CD4-positive, alpha-beta T cell treated with Interleukin-17A for 1 hour (primary cell): Measurements from ENCODE around the gene PICALM.
A peak's percentile ranks its signal among the peaks of the same experiment; 100 is the strongest.

ENCODE experiments used
- DNase-seq: peaks from one replicate; pipeline ENCODE4 v3.0.0-alpha.2; 2020

Gene PICALM

GRCh38 chr11:86079421-86079820, 10.5 kb upstream of the PICALM start:
- DNase-seq, result no peak

DNA sequence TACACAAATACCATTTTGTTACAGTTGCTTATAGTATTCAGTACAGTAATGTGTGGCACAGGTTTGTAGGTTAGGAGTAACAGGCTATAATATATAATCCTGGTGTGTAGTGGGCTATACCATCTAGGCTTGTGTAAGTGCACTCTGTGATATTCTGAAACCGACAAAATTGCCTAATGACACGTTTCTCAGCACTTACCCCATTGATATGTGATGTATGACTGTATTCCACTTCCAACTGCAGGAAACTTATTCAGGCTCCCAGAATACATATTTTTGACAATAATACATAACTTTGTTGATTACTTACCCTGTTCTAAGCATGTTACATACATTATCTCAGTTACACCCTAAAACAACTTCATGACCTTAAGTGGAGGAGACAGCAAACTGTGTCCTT, 5.1 kb upstream of the PICALM start:
- DNase-seq, result no peak

DNA sequence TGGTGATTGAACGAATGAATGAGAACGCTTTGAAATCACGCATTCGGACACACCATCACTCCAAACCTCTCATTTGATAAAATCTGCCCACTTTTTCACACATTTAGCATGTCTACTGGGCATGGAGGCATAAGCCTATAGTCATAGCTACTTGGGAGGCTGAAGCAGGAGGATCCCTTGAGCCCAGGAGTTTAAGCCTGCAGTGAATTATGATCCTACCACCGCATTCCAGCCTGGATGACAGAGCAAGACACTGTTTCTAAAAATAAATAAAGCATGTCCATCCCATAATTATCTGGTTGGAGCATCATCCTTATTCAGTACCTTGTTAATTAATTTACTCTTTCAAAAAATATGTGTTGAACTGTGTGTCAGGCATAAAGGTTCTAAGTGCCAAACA, 3.3 kb upstream of the PICALM start:
- no peak for DNase-seq

GRCh38 chr11:86070142-86071056, 1.5 kb upstream of the PICALM start:
- DNase-seq, result no peak

DNA sequence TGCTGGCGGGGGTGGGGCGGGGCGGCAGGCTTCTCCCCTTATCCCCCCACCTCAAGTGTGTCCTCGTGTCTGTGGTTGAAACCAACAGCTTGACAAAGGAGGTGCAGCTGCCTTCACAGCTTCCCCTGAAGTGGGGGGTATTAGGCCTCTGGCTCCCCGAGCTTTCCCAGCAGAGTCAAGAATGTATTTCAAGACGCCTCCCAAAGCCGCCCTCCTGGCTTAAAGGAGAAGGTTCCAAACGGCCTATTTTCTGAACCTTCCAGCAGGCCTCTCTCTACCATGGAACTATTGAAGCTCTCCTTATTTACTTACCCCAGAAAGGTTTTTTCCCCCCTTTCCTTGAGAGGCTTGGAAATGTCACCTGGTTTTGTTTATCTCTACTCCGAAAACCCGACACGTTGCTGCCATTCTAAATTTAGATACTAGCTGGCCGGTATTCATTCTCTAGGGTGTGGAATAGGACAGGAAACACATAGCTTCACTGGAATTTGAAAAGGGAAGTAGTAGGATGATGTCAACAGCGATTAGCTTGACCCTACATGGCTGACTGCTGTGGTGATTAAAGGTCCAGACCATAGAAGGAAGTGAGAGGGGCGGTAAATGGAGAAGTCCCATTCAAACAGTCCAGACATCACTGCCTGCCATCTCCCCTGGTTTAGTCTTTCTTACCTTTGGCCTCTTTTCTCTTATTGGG, 671 bp upstream of the PICALM start:
- peak; percentile 43 for DNase-seq

- peak; percentile 40 for DNase-seq
These were observed 579 bp downstream of the PICALM start for GRCh38 chr11:86068138-86068871.

DNA sequence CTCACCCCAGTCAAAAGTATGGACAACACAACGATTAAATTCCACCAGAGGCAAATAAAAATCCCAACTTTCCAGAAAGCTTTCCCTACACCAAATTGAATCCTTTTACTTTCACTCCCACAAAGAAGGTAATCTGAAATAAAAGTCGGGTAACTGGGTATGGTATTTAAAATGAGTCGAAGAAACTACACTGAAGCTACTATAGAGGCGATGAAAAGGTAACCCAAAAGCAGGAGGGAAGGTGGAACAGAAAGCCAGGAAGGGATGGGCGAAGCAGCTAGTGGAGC, 1.1 kb downstream of the PICALM start:
- no peak for DNase-seq

DNA sequence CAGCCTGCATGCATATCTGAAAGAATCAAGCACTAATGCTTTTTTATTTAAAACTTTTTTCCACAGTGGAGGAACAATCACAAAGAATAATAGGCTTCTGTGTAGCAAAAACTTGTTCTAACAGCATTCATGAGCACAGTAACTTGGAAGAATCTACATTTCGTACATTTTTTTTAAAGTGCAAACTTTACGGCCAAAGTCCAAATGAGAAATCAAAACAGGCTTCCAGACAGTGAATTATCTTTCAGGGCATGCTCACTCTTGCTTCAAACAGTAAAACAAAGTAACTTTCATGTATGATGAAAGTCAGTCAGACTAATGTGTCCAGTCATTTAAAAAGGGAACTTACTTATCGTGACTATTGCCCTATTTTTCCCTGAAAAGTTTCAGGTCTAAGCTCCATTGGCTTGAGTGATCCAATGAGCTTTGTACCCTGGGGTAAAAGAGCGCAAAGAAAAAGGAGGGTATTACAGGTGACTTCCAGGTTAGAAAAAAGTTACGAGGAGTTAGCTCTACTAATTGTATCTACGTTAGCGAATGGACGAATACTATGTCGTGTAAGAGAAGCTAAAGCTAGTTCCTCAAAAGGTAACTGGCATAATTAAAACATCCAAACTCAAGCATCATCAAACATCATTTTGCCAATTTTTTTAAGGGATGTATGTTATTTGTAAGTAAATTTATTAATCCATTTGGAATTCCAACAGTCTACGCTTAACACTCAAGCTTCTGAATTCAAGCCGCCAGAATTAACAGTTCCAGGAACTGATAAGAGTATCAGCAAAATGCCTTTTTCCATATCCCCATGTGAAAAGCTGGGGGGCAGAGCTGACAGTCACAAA, 1.7 kb downstream of the PICALM start:
- peak; percentile 44 for DNase-seq

- no peak for DNase-seq
These were observed 2.3 kb downstream of the PICALM start for GRCh38 chr11:86066657-86067008.

- DNase-seq, result no peak
These were observed 2.9 kb downstream of the PICALM start for GRCh38 chr11:86066033-86066432.

DNA sequence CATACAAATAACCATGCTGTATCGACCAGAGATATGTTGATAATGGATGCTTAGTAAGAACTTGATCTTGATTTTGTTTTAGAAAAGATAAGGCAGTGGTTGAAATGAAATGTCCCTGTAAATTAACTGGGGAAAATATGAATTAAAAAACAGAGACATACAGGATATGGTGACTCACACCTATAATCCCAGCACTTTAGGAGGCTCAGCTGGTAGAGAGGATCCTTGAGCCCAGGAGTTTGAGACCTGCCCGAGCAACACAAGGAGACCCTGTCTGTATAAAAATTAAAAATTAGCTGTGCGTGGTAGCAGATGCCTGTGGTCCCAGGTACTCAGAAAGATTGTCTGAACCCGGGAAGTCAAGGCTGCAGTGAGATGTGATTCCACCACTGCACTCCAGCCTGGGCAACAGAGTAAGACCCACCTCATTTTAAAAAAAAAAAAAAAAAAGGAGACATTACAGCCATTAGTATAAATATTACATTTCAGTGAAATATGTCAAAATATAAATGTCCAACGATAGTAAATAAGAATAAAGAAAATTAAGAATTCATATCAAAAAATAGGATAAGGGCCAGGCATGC, 4.6 kb downstream of the PICALM start:
- no peak for DNase-seq

DNA sequence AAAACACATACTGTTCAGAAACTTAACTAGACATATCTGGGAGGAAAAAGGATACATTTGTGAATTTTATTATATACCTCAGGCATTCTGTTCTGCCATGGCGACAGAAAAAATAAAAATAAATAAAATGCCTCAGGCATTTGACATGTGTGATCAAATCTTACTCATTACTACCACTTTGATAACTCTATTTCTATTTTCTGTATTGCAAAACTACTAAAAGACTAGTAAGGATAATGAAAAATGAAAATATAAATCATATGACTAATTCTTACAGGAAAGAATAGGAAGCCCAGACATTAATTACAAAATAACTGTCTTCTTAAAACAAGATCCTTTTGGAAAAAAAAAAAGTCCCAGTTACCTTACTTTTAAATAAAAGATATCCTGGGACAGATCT, 5.3 kb downstream of the PICALM start:
- no peak for DNase-seq

GRCh38 chr11:86062719-86063118, 6.2 kb downstream of the PICALM start:
- DNase-seq, result peak; percentile 45

DNA sequence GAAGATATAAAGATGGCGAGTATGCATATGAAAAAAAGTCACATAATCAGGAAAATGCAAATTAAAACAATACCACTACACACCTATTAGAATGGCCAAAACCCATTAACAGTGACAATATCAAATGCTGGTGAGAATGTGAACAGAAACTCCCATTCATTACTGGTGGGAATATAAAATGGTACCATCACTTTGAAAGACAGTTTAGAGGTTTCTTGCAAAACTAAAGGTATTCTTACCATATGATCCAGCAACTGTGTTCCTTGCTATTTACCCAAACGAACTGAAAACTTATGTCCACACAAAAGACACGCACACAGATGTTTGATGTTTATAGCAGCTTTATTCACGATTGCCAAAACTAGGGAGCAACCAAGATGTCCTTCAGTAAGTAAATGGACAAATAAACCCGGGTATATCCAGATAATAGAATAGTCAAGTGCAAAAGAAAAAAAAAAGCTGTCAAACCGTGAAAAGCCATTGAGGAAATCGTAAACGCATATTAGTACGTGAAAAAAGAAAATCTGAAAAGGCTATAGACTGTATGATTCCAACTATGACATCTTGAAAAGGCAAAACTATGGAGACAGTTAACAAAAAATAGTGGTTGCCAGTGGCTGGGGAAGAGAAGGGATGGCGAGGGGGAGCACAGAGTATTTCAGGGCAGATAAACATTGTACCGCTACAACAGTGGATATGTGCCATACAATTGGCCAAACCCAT, 7.2 kb downstream of the PICALM start:
- DNase-seq, result no peak

DNA sequence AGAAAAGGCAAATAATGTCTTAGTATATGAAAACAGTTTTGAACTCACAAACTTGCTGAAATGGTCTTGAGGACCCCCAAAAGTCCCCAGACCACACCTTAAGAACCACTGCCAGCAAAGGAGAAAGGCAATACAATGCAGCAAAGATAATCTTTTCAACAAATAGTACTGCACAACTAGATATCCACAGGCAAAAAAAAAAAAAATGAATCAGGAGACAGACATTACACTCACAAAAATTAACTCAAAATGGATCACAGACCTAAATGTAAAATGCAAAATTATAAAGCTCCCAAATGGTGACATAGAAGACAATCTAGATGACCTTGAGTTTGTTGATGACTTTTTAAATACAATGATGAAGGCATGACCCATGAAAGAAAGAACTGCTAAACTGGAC, 8.3 kb downstream of the PICALM start:
- no peak for DNase-seq

DNA sequence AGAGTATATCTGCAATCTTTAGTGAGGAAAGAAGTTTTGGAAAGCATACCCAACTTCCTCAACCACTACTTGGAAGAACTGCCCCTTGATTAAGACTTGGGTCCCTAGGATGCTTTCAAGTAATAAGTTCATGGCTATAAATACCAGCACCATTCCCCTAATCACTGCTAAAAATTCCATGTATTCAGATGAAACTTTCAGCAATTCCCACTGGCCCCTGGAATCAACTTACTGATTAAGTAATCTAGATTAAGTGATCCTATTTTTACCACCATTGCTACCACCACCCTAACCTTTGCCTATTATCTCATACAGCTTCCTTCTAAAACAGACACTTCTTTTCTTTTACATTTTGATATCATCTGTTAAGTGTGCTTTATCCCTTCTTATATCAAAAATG, 10.5 kb downstream of the PICALM start:
- no peak for DNase-seq

DNA sequence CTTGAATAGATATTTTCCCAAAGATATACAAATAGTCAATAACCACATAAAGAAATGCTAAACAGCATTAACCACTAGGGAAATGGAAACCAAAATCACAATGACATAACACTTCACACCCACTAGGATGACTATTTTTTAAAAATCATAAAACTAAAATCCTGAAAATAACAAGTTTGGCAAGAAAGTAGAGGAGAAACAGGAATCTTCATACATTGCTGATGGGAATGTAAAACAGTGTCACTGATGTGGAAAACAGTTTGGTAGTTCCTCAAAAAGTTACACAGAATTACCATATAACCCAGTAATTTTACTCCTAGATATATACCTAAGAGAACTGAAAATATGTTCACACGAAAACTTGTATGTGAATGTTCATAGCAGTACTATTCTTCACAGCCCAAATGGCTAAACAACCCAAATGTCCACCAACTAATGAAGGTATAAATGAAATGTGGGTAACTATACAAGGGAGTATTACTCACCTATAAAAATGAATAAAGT, 12.5 kb downstream of the PICALM start:
- no peak for DNase-seq

DNA sequence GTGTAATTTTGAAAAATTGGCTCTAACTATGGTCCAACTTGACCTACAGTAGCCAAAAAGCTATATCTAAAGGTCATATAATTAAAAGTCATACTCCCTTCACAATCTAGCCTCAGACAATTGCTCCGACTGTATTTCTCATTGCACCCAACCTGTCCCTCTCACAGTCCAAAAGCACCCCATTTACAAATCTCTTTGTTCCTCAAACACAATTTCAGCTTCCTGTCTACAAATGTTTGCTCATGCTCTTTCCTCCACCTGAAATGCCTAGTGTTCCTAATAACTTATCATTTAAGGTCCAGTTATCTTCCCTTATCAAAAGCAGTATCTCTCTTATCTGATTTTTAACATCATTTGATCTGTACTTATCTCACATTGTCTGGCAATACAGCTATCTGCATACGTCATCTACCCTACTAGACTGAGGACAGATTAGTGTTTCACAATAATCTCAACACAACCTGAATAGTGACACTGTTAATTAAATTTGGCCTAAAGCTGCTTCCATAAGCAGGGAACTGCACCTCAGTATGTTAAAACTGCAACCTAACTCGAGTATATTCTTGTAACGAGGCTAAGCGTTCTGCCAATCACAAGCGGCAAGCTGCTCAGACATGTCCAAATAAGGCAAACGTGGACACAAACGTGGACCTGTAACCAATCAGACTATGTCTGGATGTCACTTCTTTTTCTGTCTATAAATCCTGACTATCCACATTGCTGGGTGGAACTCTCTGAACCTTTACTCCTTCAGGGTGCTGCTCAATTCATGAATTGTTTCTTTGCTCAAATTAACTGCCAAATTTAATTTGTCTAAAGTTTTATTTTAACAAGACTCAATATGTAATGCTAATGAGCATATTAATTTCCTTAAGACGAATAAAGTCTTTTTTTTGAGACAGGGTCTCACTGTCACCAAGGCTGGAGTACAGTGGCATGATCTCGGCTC, 15.9 kb downstream of the PICALM start:
- no peak for DNase-seq

DNA sequence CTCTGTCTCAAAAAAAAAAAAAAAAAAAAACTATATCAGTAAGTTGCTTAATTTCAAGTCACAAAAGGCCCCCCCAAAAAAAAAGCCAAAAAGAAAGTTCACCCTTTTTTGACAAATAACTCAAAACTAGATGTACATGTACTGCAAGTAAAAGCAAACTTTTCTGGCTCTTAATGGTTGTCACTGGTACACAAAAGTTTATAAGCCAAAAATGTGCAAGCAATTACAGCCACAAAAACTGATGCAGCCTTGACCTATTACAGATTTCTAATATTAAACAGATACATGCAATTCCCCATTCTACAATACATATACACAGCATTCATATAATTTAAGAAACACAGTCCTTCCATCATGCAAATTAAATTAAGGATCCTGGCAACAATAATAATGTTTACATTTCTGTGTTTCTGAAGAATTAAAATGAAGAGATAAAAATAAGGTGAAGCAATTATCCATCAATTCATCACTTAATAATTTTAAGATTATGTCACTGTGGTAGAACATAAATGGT, 18.6 kb downstream of the PICALM start:
- DNase-seq, result no peak

- DNase-seq, result peak; percentile 65
These were observed 21.5 kb downstream of the PICALM start for GRCh38 chr11:86047275-86047991.
